ENCODE data around the gene MEGF11.
A peak's percentile ranks its signal among the peaks of the same experiment; 100 is the strongest.

The MEGF11 gene

GRCh38 chr15:66269326-66270090, 16.0 kb upstream of the MEGF11 start (continued):
- TF ChIP-seq ZNF776 (tag by site-specific recombination; IDR thresholded peaks at IDR 0.05; ENCODE audit: borderline replicate concordance) (no peak), MZF1 (tag by site-specific recombination; IDR thresholded peaks at IDR 0.05; ENCODE audit: borderline replicate concordance) (peak; percentile 47; the same call in 1 of the 2 replicates), GFI1B (tag by site-specific recombination; IDR thresholded peaks at IDR 0.05) (no peak), ZNF366 (tag by site-specific recombination; conservative IDR thresholded peaks at IDR 0.05) (peak; percentile 74; the same call in 1 of the 2 replicates), ZNF76 (tag by site-specific recombination; IDR thresholded peaks at IDR 0.05; ENCODE audit: borderline replicate concordance, low read depth) (peak; percentile 53), ZNF664 (tag by site-specific recombination; IDR thresholded peaks at IDR 0.05) (peak; percentile 61), ZNF610 (tag by site-specific recombination; IDR thresholded peaks at IDR 0.05; ENCODE audit: borderline replicate concordance) (peak; percentile 67; the same call in 1 of the 2 replicates), ZNF423 (tag by site-specific recombination; IDR thresholded peaks at IDR 0.05) (no peak), ZNF600 (tag by site-specific recombination; IDR thresholded peaks at IDR 0.05) (peak; percentile 81), GLIS2 (tag by site-specific recombination; IDR thresholded peaks at IDR 0.05) (no peak), YY2 (tag by site-specific recombination; IDR thresholded peaks at IDR 0.05) (no peak), SCRT1 (tag by site-specific recombination; IDR thresholded peaks at IDR 0.05; ENCODE audit: borderline replicate concordance) (no peak), ZNF175 (tag by site-specific recombination; IDR thresholded peaks at IDR 0.05) (no peak), ZNF398 (tag by site-specific recombination; IDR thresholded peaks at IDR 0.05) (peak; percentile 35), RBAK (tag by site-specific recombination; IDR thresholded peaks at IDR 0.05) (no peak), HOXC10 (CRISPR knock-in tag; IDR thresholded peaks at IDR 0.05) (no peak), CTCF (tag by site-specific recombination; IDR thresholded peaks at IDR 0.05) (no peak), ZNF350 (tag by site-specific recombination; IDR thresholded peaks at IDR 0.05) (no peak), ZNF169 (tag by site-specific recombination; IDR thresholded peaks at IDR 0.05) (no peak), ZNF626 (tag by site-specific recombination; IDR thresholded peaks at IDR 0.05) (no peak), ZFHX2 (tag by site-specific recombination; conservative IDR thresholded peaks at IDR 0.05) (peak; percentile 19; the same call in 1 of the 2 replicates), EGR2 (tag by site-specific recombination; IDR thresholded peaks at IDR 0.05; ENCODE audit: low read depth) (no peak; the same call in 1 of the 2 replicates), ZNF488 (tag by site-specific recombination; IDR thresholded peaks at IDR 0.05) (no peak), ZNF518A (tag by site-specific recombination; conservative IDR thresholded peaks at IDR 0.05; ENCODE audit: low read depth) (0 out of 2 replicates have a peak, but pooled peaks have one; percentile 24), ZNF585B (tag by site-specific recombination; IDR thresholded peaks at IDR 0.05) (no peak), ZNF791 (tag by site-specific recombination; IDR thresholded peaks at IDR 0.05) (no peak)
- TF ChIP-seq, protein P1, sequence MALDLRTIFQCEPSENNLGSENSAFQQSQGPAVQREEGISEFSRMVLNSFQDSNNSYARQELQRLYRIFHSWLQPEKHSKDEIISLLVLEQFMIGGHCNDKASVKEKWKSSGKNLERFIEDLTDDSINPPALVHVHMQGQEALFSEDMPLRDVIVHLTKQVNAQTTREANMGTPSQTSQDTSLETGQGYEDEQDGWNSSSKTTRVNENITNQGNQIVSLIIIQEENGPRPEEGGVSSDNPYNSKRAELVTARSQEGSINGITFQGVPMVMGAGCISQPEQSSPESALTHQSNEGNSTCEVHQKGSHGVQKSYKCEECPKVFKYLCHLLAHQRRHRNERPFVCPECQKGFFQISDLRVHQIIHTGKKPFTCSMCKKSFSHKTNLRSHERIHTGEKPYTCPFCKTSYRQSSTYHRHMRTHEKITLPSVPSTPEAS (tag by site-specific recombination; IDR thresholded peaks at IDR 0.05), result no peak
- TF ChIP-seq, protein P2, sequence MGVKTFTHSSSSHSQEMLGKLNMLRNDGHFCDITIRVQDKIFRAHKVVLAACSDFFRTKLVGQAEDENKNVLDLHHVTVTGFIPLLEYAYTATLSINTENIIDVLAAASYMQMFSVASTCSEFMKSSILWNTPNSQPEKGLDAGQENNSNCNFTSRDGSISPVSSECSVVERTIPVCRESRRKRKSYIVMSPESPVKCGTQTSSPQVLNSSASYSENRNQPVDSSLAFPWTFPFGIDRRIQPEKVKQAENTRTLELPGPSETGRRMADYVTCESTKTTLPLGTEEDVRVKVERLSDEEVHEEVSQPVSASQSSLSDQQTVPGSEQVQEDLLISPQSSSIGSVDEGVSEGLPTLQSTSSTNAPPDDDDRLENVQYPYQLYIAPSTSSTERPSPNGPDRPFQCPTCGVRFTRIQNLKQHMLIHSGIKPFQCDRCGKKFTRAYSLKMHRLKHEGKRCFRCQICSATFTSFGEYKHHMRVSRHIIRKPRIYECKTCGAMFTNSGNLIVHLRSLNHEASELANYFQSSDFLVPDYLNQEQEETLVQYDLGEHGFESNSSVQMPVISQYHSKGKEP (tag by site-specific recombination; IDR thresholded peaks at IDR 0.05), result peak; percentile 43; the same call in 1 of the 2 replicates
